ENCODE measurements around the gene NACC2. TPM values are rescaled to one million over a fixed set of nuclear protein-coding genes. Genes with fewer than 3 reads are reported as not detected.

Gene NACC2
- total RNA-seq, 2 donors from 2014 or later, result 24.5 to 55.2 TPM

- Histone ChIP-seq H3K9me3 (no peaks in the 10 kb centered on the region), H3K36me3 (no peaks in the 10 kb centered on the region), H3K4me1 (replicated peaks) (peaks cover 8% of the 10 kb centered on the region), H3K27ac (no peak overlapping the region), H3K27me3 (replicated peaks; ENCODE audit: insufficient read depth) (no peaks in the 10 kb centered on the region), H3K4me3 (no peak overlapping the region)
- TF ChIP-seq CTCF (IDR thresholded peaks at IDR 0.05), result no peak
- no peak for TF ChIP-seq POLR2A (IDR thresholded peaks at IDR 0.05)
- TF ChIP-seq POLR2AphosphoS5 (IDR thresholded peaks at IDR 0.05), result no peak
- 81% methylated on average over 21 of the region's 21 CpGs for WGBS
- intact Hi-C loops (cut with DNase I), result no loop called here
- DNase-seq (ENCODE audit: low spot score), result no peak
Observed at GRCh38 chr9:136047775-136048559, 47.1 kb downstream of the NACC2 start.

- DNase-seq (ENCODE audit: low spot score), result no peak
- Histone ChIP-seq H3K27me3 (replicated peaks; ENCODE audit: insufficient read depth) (no peaks in the 10 kb centered on the region), H3K4me3 (no peak overlapping the region), H3K9me3 (no peaks in the 10 kb centered on the region), H3K4me1 (replicated peaks) (peaks cover under 1% of the 10 kb centered on the region), H3K36me3 (no peaks in the 10 kb centered on the region), H3K27ac (no peak overlapping the region)
- TF ChIP-seq POLR2A (IDR thresholded peaks at IDR 0.05) (no peak), POLR2AphosphoS5 (IDR thresholded peaks at IDR 0.05) (no peak), CTCF (IDR thresholded peaks at IDR 0.05) (no peak)
- WGBS, result 80% methylated on average over 30 of the region's 31 CpGs
- intact Hi-C loops (cut with DNase I), result no loop called here
Observed at GRCh38 chr9:136047076-136047774, 47.9 kb downstream of the NACC2 start.

GRCh38 chr9:136046554-136046920 is 48.6 kb downstream of the NACC2 start:
- Histone ChIP-seq H3K4me1 (replicated peaks) (no peaks in the 10 kb centered on the region), H3K9me3 (no peaks in the 10 kb centered on the region), H3K27ac (no peak overlapping the region), H3K36me3 (no peaks in the 10 kb centered on the region), H3K4me3 (no peak overlapping the region), H3K27me3 (replicated peaks; ENCODE audit: insufficient read depth) (no peaks in the 10 kb centered on the region)
- 81% methylated on average over 18 of the region's 18 CpGs for WGBS
- no peak for DNase-seq (ENCODE audit: low spot score)
- TF ChIP-seq CTCF (IDR thresholded peaks at IDR 0.05) (no peak), POLR2AphosphoS5 (IDR thresholded peaks at IDR 0.05) (no peak), POLR2A (IDR thresholded peaks at IDR 0.05) (no peak)
- intact Hi-C loops (cut with DNase I), result no loop called here

- no peaks in the 10 kb centered on the region for H3K4me1 ChIP-seq (replicated peaks)
- H3K4me3 ChIP-seq, result no peak overlapping the region
- H3K9me3 ChIP-seq, result no peaks in the 10 kb centered on the region
- intact Hi-C loops (cut with DNase I), result no loop called here
- no peak for DNase-seq (ENCODE audit: low spot score)
- H3K36me3 ChIP-seq, result no peaks in the 10 kb centered on the region
- no peak for TF ChIP-seq POLR2AphosphoS5 (IDR thresholded peaks at IDR 0.05)
- 77% methylated on average over 35 of the region's 44 CpGs for WGBS
- H3K27me3 ChIP-seq (replicated peaks; ENCODE audit: insufficient read depth), result no peaks in the 10 kb centered on the region
- H3K27ac ChIP-seq, result no peak overlapping the region
Observed at GRCh38 chr9:136045595-136046553, 49.2 kb downstream of the NACC2 start.

All from prostate gland (tissue), 2 donors.